ENCODE measurements around the gene ZNF619. TPM values are rescaled to one million over a fixed set of nuclear protein-coding genes. Genes with fewer than 3 reads are reported as not detected.

ZNF619 gene
- total and polyA plus RNA-seq, 2 of the 13 experiments (the other 11 are each of a cell fraction or from before 2014, with no cell fraction given), result 0.83 to 5.2 TPM

- TF ChIP-seq ZNF670 (CRISPR knock-in tag; IDR thresholded peaks at IDR 0.05; ENCODE audit: borderline replicate concordance), result 0 out of 2 replicates have a peak, but pooled peaks have one; percentile 42
- TF ChIP-seq ZNF609 (CRISPR knock-in tag; IDR thresholded peaks at IDR 0.05; ENCODE audit: borderline replicate concordance), result no peak
- TF ChIP-seq CBX1 (IDR thresholded peaks at IDR 0.05; ENCODE audit: low read depth), result no peak
- no peak for TF ChIP-seq RELA (CRISPR knock-in tag; IDR thresholded peaks at IDR 0.05)
- no peak for TF ChIP-seq NFRKB (IDR thresholded peaks at IDR 0.05)
- no peak for TF ChIP-seq MXD4 (CRISPR knock-in tag; IDR thresholded peaks at IDR 0.05)
- TF ChIP-seq GLI4 (CRISPR knock-in tag; IDR thresholded peaks at IDR 0.05; ENCODE audit: borderline replicate concordance), result no peak
- TF ChIP-seq MLXIP (CRISPR knock-in tag; IDR thresholded peaks at IDR 0.05; ENCODE audit: borderline replicate concordance), result no peak
- TF ChIP-seq THAP8 (CRISPR knock-in tag; IDR thresholded peaks at IDR 0.05; ENCODE audit: borderline replicate concordance), result 0 out of 2 replicates have a peak, but pooled peaks have one; percentile 14
- TF ChIP-seq ZNF784 (CRISPR knock-in tag; IDR thresholded peaks at IDR 0.05; ENCODE audit: borderline replicate concordance), result no peak
- no peak for TF ChIP-seq ZNF83 (CRISPR knock-in tag; IDR thresholded peaks at IDR 0.05; ENCODE audit: borderline replicate concordance)
- no peak for TF ChIP-seq GATAD2A (CRISPR knock-in tag; IDR thresholded peaks at IDR 0.05)
- no peak for TF ChIP-seq ZNF274 (CRISPR knock-in tag; IDR thresholded peaks at IDR 0.05)
Measured at GRCh38 chr3:40452562-40452875, 24.4 kb upstream of the ZNF619 start (continued).

Measured in HepG2 (cell line).